A673 (cell line): ENCODE data around the gene TNS3.

Source experiments
- EZH2 ChIP-seq: fragments of 200-600 bp; sonication (generic); IDR thresholded peaks from 2 replicates; pipeline ENCODE4 v1.6.1; 2017; ENCODE audit warnings: borderline replicate concordance, low read depth, mild to moderate bottlenecking, mixed read lengths, antibody characterized with exemption, low read length; ENCODE audit not compliant: poor library complexity, severe bottlenecking
- TF ChIP-seq, protein P1 (sequence below): fragments of 300-800, 200-600 bp; sonication (generic); conservative IDR thresholded peaks from 2 replicates; pipeline ENCODE4 v1.5.1; 2017; ENCODE audit warnings: low read depth, mild to moderate bottlenecking, antibody characterized with exemption, low read length, moderate library complexity, mixed read lengths

DNA sequence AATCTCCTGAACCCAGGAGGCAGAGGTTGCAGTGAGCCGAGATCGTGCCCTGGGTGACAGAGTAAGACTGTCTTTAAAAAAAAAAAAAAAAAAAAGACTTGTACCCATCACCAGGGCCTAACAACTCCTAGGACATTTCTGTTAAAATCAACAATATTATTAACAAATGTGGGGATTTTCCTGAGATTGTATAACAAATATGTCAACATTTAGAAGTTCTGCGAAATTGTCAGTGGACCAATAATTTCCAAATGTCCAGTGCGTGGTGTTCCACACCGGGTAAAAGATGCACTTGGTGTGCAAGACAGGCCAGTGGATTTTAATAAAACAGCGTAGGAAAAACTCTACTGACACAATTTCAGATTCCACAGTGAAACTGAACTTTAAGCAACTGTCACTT is 71.1 kb downstream of the TNS3 start:
- TF ChIP-seq, protein P1, sequence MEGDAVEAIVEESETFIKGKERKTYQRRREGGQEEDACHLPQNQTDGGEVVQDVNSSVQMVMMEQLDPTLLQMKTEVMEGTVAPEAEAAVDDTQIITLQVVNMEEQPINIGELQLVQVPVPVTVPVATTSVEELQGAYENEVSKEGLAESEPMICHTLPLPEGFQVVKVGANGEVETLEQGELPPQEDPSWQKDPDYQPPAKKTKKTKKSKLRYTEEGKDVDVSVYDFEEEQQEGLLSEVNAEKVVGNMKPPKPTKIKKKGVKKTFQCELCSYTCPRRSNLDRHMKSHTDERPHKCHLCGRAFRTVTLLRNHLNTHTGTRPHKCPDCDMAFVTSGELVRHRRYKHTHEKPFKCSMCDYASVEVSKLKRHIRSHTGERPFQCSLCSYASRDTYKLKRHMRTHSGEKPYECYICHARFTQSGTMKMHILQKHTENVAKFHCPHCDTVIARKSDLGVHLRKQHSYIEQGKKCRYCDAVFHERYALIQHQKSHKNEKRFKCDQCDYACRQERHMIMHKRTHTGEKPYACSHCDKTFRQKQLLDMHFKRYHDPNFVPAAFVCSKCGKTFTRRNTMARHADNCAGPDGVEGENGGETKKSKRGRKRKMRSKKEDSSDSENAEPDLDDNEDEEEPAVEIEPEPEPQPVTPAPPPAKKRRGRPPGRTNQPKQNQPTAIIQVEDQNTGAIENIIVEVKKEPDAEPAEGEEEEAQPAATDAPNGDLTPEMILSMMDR, result no peak
- no peak for TF ChIP-seq EZH2
